Germinal center (tissue), 1 donor: ENCODE results near the gene SLC25A21.

Source experiments
- DNase-seq: peaks from one replicate; pipeline ENCODE4 v3.0.0; 2012; ENCODE audit warnings: mixed read lengths, low spot score

The SLC25A21 gene

GRCh38 chr14:37142835-37143401, 29.5 kb downstream of the SLC25A21 start:
- DNase-seq: no peak

- no peak for DNase-seq
Measured at GRCh38 chr14:37140176-37140575, 32.2 kb downstream of the SLC25A21 start.

GRCh38 chr14:37139710-37140109, 32.7 kb downstream of the SLC25A21 start:
- no peak for DNase-seq

DNA sequence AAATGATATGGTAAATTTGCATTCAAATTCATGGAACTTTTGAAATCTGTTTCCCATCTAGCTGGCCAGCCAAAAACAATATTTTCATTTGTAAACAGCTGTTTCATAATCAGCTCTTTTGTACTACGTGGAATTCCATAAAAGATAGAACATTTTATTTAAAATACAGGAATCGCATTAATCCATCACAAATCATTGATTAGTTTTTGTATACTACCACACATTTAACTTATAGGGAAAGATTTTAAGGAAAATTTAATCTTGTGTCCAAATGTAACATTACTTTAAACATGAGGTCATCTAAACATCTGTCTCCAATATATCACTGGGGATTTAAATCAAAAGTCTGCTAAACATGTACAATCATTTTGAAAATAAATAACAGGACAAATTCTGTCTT, 33.5 kb downstream of the SLC25A21 start:
- DNase-seq: no peak

DNA sequence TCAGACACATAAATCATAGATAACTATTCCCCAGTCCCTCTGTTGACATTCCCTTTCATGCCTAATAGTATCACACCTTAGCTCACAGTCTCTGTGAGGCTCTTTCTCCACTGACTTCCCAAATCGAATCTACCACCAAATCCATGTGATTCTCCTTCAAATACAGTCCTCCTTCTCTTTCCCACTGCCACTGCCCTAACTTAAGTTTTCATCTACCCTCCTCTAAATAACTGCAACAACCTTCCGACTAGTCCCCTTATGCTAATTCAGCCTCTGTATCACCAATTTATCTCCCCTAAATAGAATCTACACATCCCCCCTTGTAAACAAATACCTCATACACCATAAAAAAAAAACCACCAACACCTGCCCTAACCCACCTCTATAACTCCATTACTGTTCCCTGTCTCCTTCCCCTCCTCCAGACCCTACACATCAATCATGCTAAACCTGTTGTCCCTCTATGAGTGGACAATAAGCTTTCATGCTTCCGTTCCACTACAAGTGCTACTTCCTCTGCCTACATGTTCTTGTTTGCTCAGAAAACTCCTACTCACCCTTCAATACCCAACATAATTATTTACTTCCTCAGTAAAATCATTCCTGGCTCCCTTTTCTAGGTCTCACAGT, 39.0 kb downstream of the SLC25A21 start:
- DNase-seq: no peak

DNA sequence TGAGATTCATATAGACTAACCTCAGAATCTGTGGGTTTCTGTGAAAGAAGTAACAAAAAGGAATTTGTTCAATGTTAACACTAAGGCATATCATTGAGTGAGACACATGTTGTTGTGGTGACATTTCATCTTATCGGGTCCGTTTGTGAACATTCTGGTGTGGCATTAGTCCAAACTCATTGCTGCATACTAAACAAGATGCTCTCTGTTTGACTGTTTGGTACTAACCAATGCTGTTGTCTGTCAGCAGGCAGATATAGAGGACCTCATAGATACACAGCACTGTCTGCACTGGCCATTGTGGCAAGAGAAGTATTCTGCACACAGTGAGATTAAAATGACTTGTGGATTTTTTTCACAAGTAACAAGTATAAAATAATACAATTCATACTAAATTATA, 41.2 kb downstream of the SLC25A21 start:
- DNase-seq: no peak

GRCh38 chr14:37129047-37129446, 43.4 kb downstream of the SLC25A21 start:
- DNase-seq: no peak

GRCh38 chr14:37124614-37125013, 47.8 kb downstream of the SLC25A21 start:
- DNase-seq: no peak

DNA sequence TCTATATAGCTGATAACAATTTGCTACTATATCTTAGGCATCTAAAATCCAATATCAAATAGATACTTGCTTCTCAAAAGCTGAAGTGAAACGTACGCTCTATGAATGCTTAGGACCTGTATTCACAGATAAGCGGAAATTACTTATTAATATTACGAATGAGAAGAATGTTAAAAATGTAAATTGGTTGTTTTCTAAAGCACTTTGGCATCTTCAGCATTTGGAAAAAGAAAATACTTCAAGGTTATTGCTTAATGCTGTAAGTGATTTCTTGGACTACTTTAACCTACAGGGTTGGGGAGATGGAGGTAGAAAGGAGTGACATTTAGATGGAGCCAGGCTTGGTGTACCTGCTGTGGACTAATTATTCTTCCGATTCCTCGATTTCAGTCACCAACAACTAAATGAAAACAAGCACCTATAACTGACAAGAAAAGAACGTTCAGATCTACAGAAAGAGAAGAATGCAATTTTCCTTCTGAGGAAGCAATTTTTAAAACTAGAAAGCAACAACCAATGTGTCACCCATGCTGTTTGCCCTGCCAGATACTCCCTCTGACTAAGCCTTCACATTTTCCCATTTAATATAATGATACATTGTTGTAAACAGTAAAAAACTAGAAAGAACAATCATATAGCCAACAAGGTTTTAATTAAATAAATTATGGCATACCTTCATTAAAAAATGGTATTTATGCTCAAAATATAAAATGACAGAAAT, 49.3 kb downstream of the SLC25A21 start:
- DNase-seq: no peak

GRCh38 chr14:37122288-37122687, 50.1 kb downstream of the SLC25A21 start:
- DNase-seq: no peak

- DNase-seq: no peak
Measured at GRCh38 chr14:37118673-37119366, 53.6 kb downstream of the SLC25A21 start.

- no peak for DNase-seq
Measured at GRCh38 chr14:37116933-37117849, 55.2 kb downstream of the SLC25A21 start.

DNA sequence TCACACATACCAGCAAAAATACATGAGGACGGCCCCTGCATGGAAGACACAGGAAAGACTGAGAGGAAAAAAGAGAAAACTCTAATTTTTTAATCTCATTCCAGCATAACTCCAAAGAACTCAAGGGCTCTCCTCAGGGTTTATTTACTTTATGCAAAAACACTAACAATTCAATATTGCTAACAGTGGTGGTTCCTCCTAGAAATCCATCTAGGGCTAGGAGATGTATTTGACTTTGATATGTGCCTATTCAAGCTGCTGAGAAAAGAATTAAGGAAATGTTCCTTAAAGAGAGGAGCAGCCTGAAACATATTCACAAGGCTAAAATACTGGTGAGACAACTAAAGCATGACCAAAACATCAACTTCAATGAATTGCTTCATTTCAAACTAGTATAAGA, 57.0 kb downstream of the SLC25A21 start:
- no peak for DNase-seq

DNA sequence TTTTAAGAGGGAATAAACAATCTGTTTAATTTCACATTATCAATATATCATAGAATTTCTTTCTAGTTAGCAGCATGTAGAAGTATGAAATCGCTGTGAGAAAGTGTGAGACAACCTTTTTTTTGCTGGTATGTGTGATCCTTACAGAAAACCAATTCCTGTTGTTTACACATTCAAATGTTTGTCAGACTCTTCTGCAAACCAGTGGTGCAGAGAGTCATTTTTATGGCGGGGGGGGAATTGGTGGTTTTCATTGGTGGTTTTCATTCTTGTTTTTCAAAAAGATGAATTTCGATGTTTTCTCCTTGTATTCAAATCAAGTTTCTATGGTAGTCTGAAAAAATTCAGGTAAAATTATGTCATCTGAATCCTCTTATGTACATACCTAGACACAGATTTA, 57.8 kb downstream of the SLC25A21 start:
- DNase-seq: no peak

DNA sequence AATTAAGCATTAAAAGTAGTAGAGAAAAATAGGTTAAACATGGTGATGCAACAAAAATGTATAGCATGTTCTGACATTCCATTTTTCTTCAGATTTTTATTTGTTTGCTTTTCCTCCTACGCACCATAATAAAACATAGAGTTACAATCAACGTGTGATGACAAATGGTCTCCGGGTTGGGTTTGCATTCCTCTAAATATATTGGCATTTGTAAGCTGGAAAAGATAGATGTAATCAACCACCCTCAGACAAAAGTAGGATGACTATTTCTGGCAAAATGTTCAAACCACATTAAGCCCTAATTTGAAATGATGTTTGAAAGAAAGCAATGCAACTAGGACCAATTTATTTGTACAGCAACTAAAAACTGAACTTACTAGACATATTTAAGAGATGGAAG, 58.4 kb downstream of the SLC25A21 start:
- no peak for DNase-seq

- no peak for DNase-seq
Measured at GRCh38 chr14:37098132-37098531, 74.3 kb downstream of the SLC25A21 start.

GRCh38 chr14:37094502-37094901, 77.9 kb downstream of the SLC25A21 start:
- DNase-seq: no peak

DNA sequence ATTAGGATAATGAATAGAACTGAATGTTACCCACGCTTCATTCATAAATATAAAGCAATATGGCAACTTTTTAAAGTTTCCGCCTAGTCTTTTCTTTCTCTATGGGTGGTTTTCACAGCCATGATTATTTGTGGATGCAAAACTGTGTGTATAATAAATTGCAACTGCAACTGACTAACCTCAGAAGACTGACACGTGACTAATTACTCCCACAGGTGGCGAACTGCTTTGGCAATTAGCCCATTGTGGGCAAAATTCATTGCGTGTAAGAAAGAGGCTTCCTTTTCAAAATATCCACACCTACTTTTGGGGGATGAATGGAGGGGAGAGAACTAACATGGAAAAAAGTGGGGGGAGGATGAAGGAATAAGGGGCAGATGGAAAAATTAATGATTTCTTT, 79.0 kb downstream of the SLC25A21 start:
- DNase-seq: no peak

DNA sequence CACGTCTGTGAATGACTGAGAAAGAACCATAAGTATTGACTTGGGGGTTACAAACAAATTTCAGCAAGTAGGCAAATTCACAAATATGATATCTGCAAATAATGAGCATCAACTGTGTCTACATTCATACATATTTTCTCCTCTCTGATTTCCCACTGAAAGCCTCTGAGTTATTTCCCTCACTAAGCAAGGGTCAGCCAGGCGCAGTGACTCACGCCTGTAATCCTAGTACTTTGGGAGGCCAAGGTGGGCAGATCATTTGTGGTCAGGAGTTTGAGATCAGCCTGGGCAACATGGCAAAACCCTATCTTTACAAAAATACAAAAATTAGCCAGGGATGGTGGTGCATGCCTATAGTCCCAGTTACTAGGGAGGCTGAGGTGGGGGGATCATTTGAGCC, 80.8 kb downstream of the SLC25A21 start:
- DNase-seq: no peak

DNA sequence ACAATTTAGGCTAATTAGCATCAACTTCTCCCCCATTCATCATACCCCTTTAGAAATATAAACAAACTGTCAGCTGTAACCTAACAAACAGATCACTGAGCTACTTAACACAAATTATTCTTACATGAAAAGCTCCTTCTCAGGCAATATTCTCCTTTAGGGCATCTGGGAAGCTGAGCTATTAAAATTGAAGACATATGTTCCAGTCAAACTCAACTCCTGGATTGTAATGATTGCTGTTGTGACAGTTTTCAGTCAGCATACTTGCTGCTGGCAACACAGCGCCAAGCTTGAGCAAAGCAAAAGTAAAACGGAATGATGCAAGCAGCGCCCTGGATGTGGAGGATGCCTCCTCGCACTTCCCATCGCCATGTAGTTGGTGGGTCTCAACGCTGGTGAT, 82.4 kb downstream of the SLC25A21 start:
- DNase-seq: no peak

DNA sequence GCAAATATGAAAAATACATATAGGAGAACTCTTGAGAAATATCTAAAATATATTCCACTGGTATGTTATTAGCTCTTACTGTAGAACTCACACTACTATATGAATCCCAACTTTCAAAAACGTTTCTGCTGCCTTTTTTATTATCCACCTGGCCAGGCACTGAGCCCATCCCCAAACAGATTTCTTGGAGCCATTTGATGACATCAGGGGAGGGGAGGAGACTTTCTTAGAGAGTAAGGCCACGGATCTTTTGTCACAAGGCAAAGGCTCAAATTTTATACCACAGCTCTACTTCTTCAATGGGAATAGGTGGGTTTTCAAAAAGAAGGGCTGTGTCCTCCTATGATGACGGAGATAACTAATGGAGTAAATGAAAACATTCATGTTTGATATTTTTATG, 83.0 kb downstream of the SLC25A21 start:
- no peak for DNase-seq
